Nucleus accumbens (tissue), 56 donors: ENCODE data around the gene ARHGDIB.
A peak's percentile ranks its signal among the peaks of the same experiment; 100 is the strongest.

Source experiments
- DNase-seq, 56 donors: peaks; one replicate each; lab custom pipeline; 2025; lab: John Stamatoyannopoulos, UW

The ARHGDIB gene

GRCh38 chr12:14957551-14958168 is 3.7 kb downstream of the ARHGDIB start:
- DNase-seq: no peak

GRCh38 chr12:14956905-14957304 is 4.5 kb downstream of the ARHGDIB start:
- DNase-seq: no peak

DNA sequence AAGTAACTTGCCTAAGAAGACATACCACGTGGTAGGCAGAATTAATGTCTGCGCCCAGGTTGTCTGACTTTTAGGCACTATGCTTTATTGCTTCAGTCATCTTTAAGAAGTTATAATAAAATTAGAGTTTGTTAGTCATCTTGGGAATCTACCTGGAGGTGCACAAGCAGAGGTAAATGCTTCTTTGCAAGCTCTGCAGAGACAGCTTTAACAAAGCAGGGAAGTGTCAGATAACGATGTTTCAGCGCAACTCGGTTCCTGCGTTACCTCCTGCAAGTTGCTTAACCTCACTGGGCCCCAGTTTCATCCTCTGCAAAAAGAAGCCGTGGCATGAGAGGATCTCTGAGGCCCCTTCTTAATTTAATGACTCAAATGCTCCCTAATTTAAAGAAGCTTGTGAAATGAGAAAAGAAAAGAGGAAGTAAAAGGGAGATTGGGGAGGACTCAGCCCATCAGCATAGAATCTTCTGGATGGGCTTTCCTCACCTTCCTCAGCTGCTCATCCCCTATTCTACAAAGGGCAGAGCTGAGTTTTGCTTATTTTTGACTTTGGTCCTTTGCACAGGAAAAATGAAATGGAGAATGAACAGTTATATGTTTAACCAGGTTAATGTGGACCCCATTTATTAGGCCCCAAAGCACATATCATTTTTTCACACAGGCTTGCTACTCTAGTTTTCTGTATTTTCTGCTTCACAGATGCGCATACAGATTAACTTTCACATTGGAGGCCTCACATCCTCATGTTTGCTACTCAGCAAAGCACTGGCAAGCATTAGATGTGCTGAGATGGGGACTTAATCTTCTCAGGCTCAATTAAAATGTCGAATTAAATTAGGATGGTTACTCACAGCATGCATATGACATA is 5.1 kb downstream of the ARHGDIB start:
- peak in 6 of 56 donors; percentile 5 to 33 (median 19) for DNase-seq

DNA sequence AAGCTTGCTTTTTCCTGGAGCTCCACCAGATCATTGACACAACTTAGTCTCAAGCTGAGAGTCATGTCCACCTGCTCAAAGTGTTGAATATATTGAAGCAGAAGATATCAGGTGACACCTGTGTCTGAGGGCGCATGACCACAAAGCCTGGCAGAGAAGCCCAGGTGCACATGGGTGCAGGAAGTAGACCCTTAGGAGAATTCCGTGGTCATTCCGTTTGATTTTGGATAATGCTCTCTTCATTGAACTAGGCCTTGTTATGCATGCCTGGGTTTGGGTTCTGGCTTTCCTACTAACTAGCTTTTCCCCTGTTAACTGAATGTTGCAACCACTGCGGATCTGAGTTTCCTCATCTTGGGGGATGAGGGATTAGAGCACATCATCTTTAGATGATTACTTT is 7.1 kb downstream of the ARHGDIB start:
- no peak for DNase-seq

DNA sequence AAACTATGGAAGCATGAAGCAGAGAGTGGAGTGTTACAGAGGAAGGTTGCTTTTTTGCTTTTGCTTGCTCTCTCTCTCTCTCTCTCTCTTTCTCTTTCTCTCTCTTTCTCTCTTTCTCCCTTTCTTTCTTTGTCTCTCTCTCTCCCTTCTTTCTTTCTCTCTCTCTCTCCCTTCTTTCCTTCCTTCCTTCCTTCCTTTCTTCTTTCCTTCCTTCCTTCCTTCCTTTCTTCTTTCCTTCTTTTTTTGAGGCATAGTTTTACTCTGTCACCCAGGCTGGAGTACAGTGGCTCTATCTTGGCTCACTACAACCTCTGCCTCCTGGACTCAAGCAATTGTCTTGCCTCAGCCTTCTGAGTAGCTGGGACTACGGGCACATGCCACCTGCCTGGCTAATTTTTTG is 7.6 kb downstream of the ARHGDIB start:
- DNase-seq: no peak

DNA sequence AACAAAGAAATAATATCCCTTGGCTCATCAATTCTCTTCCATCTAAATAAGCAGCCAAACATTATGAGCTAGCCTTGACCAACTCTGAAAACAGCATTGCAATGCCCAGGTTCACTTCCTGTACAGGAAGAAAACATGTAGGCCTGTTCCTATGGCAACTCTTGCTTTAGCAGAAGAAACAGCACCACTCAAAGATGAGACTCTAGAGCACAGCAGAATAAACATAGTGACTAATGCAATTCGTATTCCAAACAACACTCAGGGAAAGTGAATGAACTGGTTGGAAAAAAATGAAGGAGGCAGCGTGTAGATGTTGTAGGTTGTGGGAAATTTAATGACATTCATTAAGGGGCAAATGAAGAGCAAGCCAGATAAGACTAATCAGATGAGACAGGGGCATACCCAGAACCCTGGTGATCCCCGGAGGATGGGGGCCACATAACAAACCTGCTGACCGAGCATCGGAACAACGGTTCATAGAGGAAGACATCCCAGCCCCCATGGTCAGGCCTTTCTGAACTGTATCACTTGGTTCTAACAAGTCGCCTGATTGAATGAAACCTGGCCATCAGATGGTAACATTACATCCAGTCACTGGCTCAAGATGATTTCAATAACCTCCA is 9.0 kb downstream of the ARHGDIB start:
- no peak for DNase-seq

GRCh38 chr12:14951851-14952250 is 9.6 kb downstream of the ARHGDIB start:
- DNase-seq: no peak

DNA sequence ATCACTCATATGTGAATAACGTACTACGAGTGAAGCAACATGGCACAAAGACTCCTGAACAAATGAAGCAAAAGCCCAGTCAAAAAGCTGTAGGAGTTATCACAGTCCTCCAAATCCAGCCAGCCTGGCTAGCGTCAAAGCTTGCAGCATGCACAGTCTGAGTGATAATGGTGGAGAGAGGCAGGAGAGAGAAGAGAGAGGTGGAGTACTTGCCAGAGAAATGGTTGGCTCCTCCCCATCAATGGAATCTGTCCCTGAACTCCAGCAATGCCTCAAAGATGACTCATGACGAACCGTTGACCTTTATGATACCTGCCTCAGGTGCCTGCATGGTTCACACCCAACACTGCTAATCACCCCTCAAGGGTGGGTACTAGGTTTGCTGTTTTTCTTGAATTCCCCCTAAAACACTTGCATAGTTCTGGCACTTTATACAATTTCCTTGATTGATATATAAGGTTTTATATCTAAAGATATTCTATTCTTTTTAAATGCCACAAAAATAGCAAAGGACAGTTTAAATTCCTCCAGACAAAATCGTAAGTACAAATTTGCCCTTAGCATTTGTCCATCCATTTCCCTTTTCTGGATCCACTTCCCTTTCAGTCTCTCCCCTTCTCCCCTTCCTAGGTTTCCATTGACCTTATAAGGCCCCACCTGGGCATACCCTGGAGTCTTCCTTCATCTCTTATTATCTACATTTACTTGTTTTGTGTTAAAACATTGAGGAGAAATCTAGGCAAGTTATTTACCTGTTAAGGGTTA is 10.2 kb downstream of the ARHGDIB start:
- no peak for DNase-seq

- no peak for DNase-seq
Measured at GRCh38 chr12:14950421-14950820, 11.0 kb downstream of the ARHGDIB start.

- no peak for DNase-seq
Measured at GRCh38 chr12:14949631-14950030, 11.8 kb downstream of the ARHGDIB start.

DNA sequence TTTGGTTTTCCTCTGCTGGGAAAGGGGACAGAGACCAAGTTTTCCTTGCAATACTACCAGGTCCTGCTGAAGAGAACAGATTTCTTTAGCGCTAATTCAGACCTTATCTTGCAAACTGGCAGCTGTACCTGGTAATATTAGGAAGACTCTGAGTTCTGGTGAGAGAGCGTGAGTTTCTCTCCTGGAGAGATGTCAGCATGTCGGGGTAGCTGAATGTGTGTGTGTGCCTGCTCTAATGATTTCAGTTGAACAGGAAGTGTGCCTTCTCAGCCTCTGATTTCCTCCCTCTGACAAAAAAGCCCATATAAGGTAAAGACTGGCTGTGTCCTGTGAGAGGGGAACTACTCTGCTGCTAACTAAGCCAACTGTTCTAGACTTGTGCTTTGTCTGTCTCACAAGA is 12.7 kb downstream of the ARHGDIB start:
- peak in 11 of 56 donors; percentile 7 to 44 (median 29) for DNase-seq

DNA sequence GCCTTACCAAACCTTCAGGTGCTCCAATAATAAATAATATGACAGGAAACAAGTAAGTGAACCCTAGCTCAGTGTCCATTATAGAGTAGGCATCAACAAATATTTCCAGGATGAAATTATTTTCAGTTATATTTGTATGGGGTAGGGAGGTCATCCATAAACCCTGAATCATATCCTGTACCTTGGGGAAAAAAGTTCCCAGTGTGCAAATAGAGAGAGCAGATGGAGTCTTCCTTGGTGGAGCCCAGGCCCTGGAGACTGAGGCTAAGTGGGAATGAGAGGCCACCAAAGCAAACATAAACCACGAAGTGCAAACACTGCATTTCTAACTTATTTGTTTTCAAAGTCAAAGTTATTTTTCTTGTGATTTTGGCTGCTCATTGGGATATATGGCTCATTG is 14.5 kb downstream of the ARHGDIB start:
- no peak for DNase-seq

- no peak for DNase-seq
Measured at GRCh38 chr12:14946162-14946561, 15.2 kb downstream of the ARHGDIB start.

GRCh38 chr12:14942196-14942931 is 19.0 kb downstream of the ARHGDIB start:
- no peak for DNase-seq

DNA sequence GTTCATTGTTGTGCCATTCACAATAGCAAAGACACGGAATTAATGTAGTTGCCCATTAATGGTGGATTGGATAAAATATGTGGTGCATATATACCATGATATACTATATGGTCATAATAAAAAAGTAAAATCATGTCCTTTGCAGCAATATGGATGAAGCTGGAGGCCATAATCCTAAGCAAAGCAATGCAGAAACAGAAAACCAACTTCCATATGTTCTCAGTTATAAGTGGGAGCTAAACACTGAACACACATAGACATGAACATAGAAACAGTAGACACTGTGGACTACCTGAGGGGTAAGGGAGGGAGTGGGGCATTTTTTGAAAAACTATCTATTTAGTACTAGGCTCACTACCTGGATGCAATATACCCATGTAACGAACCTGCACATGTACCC is 20.0 kb downstream of the ARHGDIB start:
- DNase-seq: no peak

DNA sequence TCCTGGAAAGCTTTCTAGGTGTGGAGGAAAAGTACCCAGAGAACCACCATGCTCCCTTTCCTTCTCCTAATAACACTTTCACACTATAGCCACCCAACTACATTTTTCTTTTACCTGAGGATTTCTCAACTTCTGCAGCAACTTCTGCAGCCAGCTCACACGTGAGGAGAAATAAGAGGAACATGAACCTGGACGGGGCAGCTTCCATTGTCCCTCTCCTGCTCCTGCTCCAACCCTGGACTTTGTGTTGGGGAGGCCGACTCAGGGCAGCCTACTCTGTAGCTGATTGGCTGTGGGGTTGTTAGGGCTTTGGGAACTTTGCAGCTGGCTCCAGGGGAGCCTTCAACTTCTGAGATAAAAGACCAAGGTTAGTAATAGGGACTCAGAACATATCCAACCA is 23.1 kb downstream of the ARHGDIB start, which contains the start of gene ERP27:
Gene ERP27, minus strand, starts transcription at position 237 of the 400 bp plus-strand sequence. Its CDS starts 29 bp downstream, at position 208.
- no peak for DNase-seq

DNA sequence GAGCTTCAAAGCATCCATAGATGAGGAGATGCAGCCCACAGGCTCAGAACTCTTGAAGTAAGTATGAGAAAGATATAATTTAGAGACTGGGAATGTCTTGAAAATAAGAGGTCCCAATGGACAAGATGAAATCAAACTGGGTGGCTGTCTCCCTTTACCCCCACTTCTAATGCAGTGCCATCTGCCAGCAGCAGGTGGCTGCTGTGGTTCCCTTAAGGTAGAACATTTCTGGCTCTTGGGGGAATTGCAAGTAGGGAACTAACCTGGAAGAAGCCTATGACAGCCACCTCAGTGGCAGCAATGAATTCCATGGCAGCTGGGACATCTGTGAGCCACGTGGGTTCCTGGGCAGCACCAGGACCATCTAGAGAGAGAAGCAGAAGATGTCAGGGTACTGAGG is 23.7 kb downstream of the ARHGDIB start:
- no peak for DNase-seq

DNA sequence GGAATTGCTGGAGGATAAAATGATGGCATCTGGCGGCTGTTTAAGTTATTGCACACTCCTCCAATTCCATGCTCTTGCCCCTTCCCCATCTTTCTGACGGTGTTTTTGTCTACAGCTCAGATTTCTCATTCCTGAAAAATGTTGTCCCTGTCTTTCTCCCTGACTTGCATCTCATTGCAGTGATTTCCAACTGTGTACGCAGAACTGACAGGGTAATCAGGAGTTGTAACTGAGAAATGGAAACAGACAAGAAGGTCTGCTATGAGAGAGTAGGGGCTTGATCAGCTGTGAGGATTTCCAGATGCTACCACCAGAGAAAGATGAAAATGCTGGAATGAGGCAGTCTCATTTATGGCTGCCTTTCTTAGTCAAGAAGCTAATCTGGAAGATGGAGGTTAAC is 24.4 kb downstream of the ARHGDIB start:
- DNase-seq: no peak

GRCh38 chr12:14936224-14936861 is 25.1 kb downstream of the ARHGDIB start:
- no peak for DNase-seq

DNA sequence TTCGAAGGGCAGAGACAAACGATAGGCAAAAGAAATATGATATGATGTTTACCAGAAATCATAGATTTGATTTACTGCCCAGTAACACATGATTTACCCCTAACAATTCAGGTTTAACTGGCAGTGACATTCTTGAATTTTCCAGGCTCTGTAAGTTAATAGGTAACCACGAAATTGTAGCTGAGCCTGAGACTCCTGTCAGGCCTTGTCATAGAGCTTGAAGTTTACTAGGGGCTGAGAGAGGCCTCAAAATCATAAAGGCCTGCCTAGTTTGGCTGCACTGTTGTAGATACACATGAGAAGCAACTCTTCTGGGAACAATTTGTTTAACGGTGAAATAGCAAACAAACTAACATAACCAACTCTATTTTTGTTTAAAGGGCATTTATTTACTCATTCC is 26.4 kb downstream of the ARHGDIB start:
- DNase-seq: no peak
